Chondrocyte (in vitro differentiated cells): ENCODE measurements around the gene SLC6A7. TPM values are rescaled to one million over a fixed set of nuclear protein-coding genes. Genes with fewer than 3 reads are reported as not detected.

ENCODE experiments used
- DNase-seq: peaks from one replicate; pipeline ENCODE4 v3.0.0; 2021; ENCODE audit warnings: mixed read lengths, low spot score
- H3K27ac Mint-ChIP-seq: one replicate; pipeline ENCODE4 v1.8.0; 2021; ENCODE audit warnings: mild to moderate bottlenecking, moderate library complexity, mixed read lengths; ENCODE audit not compliant: unreplicated experiment
- H3K27me3 Mint-ChIP-seq: 2 replicates; pipeline ENCODE4 v1.8.0; 2021; ENCODE audit warnings: low read depth, mixed read lengths
- H3K36me3 Mint-ChIP-seq: 2 replicates; pipeline ENCODE4 v1.8.0; 2021; ENCODE audit warnings: low read depth, mixed read lengths
- H3K4me1 Mint-ChIP-seq: 2 replicates; pipeline ENCODE4 v1.8.0; 2021; ENCODE audit warnings: low read depth, mild to moderate bottlenecking, mixed read lengths
- H3K4me3 Mint-ChIP-seq: one replicate; pipeline ENCODE4 v1.8.0; 2021; ENCODE audit warnings: mild to moderate bottlenecking, moderate library complexity, mixed read lengths; ENCODE audit not compliant: unreplicated experiment
- H3K9me3 Mint-ChIP-seq: 2 replicates; pipeline ENCODE4 v1.8.0; 2021; ENCODE audit warnings: low read depth, mixed read lengths
- CTCF ChIP-seq: fragments of 200-600 bp; sonication (generic); IDR thresholded peaks from 2 replicates; pipeline ENCODE4 v1.5.0; 2021; ENCODE audit warnings: antibody characterized with exemption, mild to moderate bottlenecking, moderate library complexity
- total RNA-seq: library from RNA; stranded (reverse); gene quantifications from 3 replicates; pipeline ENCODE4 v1.2.1, GENCODE V29; 2021

SLC6A7 gene
- total RNA-seq, 1 donor from 2014 or later, result not detected

GRCh38 chr5:150219861-150220260, 30.0 kb downstream of the SLC6A7 start:
- DNase-seq, result no peak
- Mint-ChIP-seq H3K4me1 (peaks cover 3% of the 10 kb centered on the region), H3K9me3 (no peaks in the 10 kb centered on the region), H3K27me3 (no peaks in the 10 kb centered on the region), H3K4me3 (no peak overlapping the region), H3K36me3 (no peaks in the 10 kb centered on the region), H3K27ac (no peak overlapping the region)
- TF ChIP-seq CTCF, result no peak

DNA sequence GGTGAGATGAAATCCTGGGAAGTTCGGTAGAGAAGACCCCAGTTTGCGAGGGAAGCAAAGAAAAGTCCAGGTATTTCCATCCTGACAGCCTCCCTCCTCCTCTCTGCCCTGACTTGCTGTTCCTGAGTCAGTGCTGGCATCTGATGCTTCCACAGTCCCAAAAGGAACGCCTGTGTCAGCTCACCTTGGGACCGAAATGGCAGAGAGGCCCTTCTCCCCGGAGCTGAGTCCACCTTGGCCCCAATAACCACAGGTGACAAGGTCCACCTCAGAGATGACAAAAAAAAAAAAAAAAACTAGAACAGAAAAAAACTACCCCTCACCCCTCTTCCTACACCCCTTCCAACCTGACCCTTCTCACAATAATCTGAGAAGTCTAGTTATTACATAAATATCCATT, 31.6 kb downstream of the SLC6A7 start:
- no peak for DNase-seq
- no peaks in the 10 kb centered on the region for H3K27me3 Mint-ChIP-seq
- no peaks in the 10 kb centered on the region for H3K9me3 Mint-ChIP-seq
- no peak overlapping the region for H3K4me3 Mint-ChIP-seq
- no peaks in the 10 kb centered on the region for H3K36me3 Mint-ChIP-seq
- no peak for TF ChIP-seq CTCF
- H3K27ac Mint-ChIP-seq, result no peak overlapping the region
- peaks cover 3% of the 10 kb centered on the region for H3K4me1 Mint-ChIP-seq

DNA sequence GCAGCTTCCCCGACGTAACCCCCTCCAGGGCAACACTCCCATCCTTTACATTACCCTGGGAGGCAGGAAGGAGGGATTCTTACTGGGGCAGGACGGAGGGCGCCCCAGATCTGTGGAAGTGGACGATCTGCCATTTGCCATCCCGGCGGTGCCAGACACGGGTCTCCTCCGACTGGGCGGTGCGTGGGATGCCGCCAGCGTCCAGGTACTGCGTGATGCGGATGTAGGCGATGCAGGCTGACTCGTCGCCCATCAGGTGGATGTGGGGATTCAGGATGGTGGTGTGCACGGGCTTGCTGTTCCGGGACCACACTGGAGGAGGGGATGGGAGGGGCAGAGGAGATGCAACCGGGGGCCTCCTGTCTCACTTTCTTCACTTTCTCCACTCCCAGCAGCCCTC, 33.0 kb downstream of the SLC6A7 start:
- no peak for DNase-seq
- Mint-ChIP-seq H3K9me3 (no peaks in the 10 kb centered on the region), H3K4me3 (no peak overlapping the region), H3K4me1 (peaks cover 2% of the 10 kb centered on the region), H3K27ac (no peak overlapping the region), H3K36me3 (no peaks in the 10 kb centered on the region), H3K27me3 (no peaks in the 10 kb centered on the region)
- TF ChIP-seq CTCF, result no peak

- Mint-ChIP-seq H3K4me1 (no peaks in the 10 kb centered on the region), H3K27ac (no peak overlapping the region), H3K4me3 (no peak overlapping the region), H3K9me3 (no peaks in the 10 kb centered on the region), H3K36me3 (no peaks in the 10 kb centered on the region), H3K27me3 (no peaks in the 10 kb centered on the region)
- no peak for TF ChIP-seq CTCF
- no peak for DNase-seq
Measured at GRCh38 chr5:150223474-150223873, 33.6 kb downstream of the SLC6A7 start.

DNA sequence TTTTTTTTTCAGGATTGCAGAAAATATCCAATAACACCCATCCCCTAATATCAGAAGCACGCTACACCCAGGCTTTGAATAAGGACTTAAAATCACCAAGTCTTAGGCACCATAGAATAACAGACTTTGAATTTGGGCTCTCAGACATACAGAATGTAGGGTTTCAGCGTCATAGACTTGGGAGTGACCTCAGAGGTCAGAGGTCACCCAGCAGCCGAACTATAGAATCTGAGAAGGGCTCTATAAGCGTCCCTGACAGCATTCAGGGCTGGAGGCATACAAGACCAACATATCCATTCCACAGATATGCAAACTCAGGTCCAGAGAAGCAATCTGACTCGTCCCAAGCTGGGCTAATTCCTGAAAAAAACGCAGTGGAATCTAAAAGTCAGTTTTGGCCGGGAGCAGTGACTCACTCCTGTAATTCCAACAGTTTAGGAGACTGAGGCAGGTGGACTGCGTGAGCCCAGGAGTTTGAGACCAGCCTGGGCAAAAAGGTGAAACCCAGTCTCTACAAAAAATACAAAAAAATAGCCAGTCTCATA, 34.7 kb downstream of the SLC6A7 start:
- H3K4me3 Mint-ChIP-seq, result no peak overlapping the region
- H3K27me3 Mint-ChIP-seq, result no peaks in the 10 kb centered on the region
- H3K4me1 Mint-ChIP-seq, result no peaks in the 10 kb centered on the region
- no peaks in the 10 kb centered on the region for H3K36me3 Mint-ChIP-seq
- DNase-seq, result no peak
- no peak for TF ChIP-seq CTCF
- H3K9me3 Mint-ChIP-seq, result no peaks in the 10 kb centered on the region
- no peak overlapping the region for H3K27ac Mint-ChIP-seq
